Endodermal cell (in vitro differentiated cells): ENCODE results near the gene TLL1. TPM values are rescaled to one million over a fixed set of nuclear protein-coding genes. Genes with fewer than 3 reads are reported as not detected.

Experiments used
- DNase-seq: peaks from one replicate; pipeline ENCODE4 v3.0.0-alpha.2; 2017
- H3K27ac ChIP-seq: 2 replicates; pipeline ENCODE4 v1.5.1; 2013; ENCODE audit warnings: mild to moderate bottlenecking, low read depth, low read length, moderate library complexity
- H3K27me3 ChIP-seq: 2 replicates; pipeline ENCODE4 v1.6.1; 2013; ENCODE audit warnings: mild to moderate bottlenecking, low read length, moderate library complexity; ENCODE audit not compliant: insufficient read depth, control insufficient read depth, poor library complexity, severe bottlenecking
- H3K36me3 ChIP-seq: 2 replicates; pipeline ENCODE4 v1.7.0; 2013; ENCODE audit warnings: mild to moderate bottlenecking, low read length, moderate library complexity; ENCODE audit not compliant: control insufficient read depth, insufficient read depth
- H3K4me1 ChIP-seq: one replicate; pipeline ENCODE4 v1.7.0; 2013; ENCODE audit warnings: low read length; ENCODE audit not compliant: control insufficient read depth, insufficient read depth
- H3K4me3 ChIP-seq: 2 replicates; pipeline ENCODE4 v1.5.1; 2013; ENCODE audit warnings: mild to moderate bottlenecking, low read length, moderate library complexity
- H3K9ac ChIP-seq: 2 replicates; pipeline ENCODE4 v1.6.1; 2013; ENCODE audit warnings: mild to moderate bottlenecking, low read length, moderate library complexity; ENCODE audit not compliant: poor library complexity, severe bottlenecking; ENCODE audit errors: extremely low read depth
- H3K9me3 ChIP-seq: 2 replicates; pipeline ENCODE4 v1.6.1; 2013; ENCODE audit warnings: mild to moderate bottlenecking, low read length, moderate library complexity; ENCODE audit not compliant: control insufficient read depth
- H3K27ac Mint-ChIP-seq: 2 replicates; pipeline ENCODE4 v1.8.0; 2020; ENCODE audit warnings: mixed read lengths
- H3K27me3 Mint-ChIP-seq: 2 replicates; pipeline ENCODE4 v1.8.0; 2021; ENCODE audit warnings: mild to moderate bottlenecking, mixed read lengths; ENCODE audit not compliant: insufficient read depth
- H3K36me3 Mint-ChIP-seq: 2 replicates; pipeline ENCODE4 v1.8.0; 2020; ENCODE audit warnings: low read depth, mixed read lengths
- H3K4me1 Mint-ChIP-seq: 2 replicates; pipeline ENCODE4 v1.8.0; 2020; ENCODE audit warnings: mixed read lengths
- H3K4me3 Mint-ChIP-seq: 2 replicates; pipeline ENCODE4 v1.8.0; 2020; ENCODE audit warnings: mild to moderate bottlenecking, moderate library complexity, mixed read lengths
- H3K9me3 Mint-ChIP-seq: 2 replicates; pipeline ENCODE4 v1.8.0; 2020; ENCODE audit warnings: mild to moderate bottlenecking, mixed read lengths
- CTCF ChIP-seq: fragments of 200-600 bp; sonication (generic); conservative IDR thresholded peaks from 2 replicates; pipeline ENCODE4 v1.5.0; 2021; ENCODE audit warnings: antibody characterized with exemption, mild to moderate bottlenecking
- WGBS, 2 experiments: methylation state at CpG; one replicate each; pipeline versions ENCODE4 v1.1.5 to v1.1.7; 2013; ENCODE audit warnings: missing lambda C conversion rate in 2 of 2, mixed read lengths in 1 of 2; ENCODE audit not compliant: insufficient coverage in 1 of 2, insufficient read length in 1 of 2; 5-methylcytosine and 5-hydroxymethylcytosine counted together
- total RNA-seq, 2 donors: library from RNA; stranded (reverse); fragmentation: NEBNext Ultra II Directional in 1 of 2; extraction: Animal tissue kit (Norgen Biotek cat#: 25700) in 1 of 2; gene quantifications; 2 replicates in 1 of 2; 3 replicates in 1 of 2; pipeline ENCODE4 v1.2.1, GENCODE V29; 2021

The TLL1 gene
- total RNA-seq, 2 donors from 2014 or later = 0.18 to 3.8 TPM

DNA sequence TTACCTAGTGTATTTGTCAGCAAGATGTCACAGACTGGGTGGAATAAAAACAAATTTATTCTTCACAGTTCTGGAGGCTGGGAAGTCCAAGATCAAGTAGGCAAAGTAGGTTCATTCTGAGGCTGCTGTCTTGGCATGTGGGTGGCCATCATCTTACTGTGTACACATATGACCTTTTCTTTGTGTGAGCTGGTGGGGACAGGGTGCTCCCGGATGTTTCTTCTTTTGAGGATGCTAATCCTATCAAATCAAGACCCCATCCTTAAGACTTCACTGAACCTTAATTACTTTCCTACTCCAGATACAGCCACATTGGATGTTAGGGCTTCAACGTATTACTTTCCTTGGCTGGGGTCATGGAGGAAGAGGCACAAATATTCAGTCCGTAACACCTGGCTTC is 74.0 kb downstream of the TLL1 start:
- H3K4me3 ChIP-seq = no peak overlapping the region
- Mint-ChIP-seq H3K4me3 (no peak overlapping the region), H3K27me3 (no peaks in the 10 kb centered on the region), H3K27ac (no peak overlapping the region), H3K36me3 (no peaks in the 10 kb centered on the region), H3K9me3 (peaks cover 5% of the 10 kb centered on the region), H3K4me1 (no peaks in the 10 kb centered on the region)
- no peaks in the 10 kb centered on the region for H3K4me1 ChIP-seq
- WGBS, 2 experiments = 95% methylated on average over 3 of the region's 3 CpGs; no CpG with 5 or more reads in 1 of the 2 experiments
- DNase-seq = no peak
- no peak overlapping the region for H3K9ac ChIP-seq
- H3K9me3 ChIP-seq = no peaks in the 10 kb centered on the region
- H3K36me3 ChIP-seq = no peaks in the 10 kb centered on the region
- no peaks in the 10 kb centered on the region for H3K27me3 ChIP-seq
- TF ChIP-seq CTCF = no peak
- H3K27ac ChIP-seq = no peak overlapping the region

DNA sequence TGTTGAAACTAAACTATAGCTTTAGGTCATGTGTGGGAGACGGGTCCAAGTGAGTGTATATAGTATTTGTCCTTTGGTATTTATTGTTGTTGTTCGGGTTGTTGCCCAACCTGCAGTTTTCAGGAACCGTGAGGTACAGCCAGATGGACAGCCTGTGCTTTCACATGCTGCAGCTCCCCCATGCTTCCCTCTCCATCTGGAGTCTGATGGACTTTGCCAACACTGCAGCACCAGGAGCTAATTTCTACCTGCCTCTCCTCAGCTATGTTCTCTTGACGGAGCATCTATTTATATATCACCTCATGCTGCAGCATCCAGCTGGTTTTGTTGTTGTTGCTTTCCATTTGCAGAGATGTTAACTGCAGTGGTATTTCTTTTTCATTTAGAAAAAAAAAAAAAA is 80.1 kb downstream of the TLL1 start:
- Histone ChIP-seq H3K4me1 (no peaks in the 10 kb centered on the region), H3K27me3 (no peaks in the 10 kb centered on the region), H3K27ac (no peak overlapping the region), H3K9me3 (no peaks in the 10 kb centered on the region), H3K4me3 (no peak overlapping the region), H3K9ac (no peak overlapping the region), H3K36me3 (no peaks in the 10 kb centered on the region)
- Mint-ChIP-seq H3K36me3 (peaks cover 7% of the 10 kb centered on the region), H3K4me3 (no peak overlapping the region), H3K27me3 (no peaks in the 10 kb centered on the region), H3K9me3 (peaks cover 29% of the 10 kb centered on the region), H3K4me1 (no peaks in the 10 kb centered on the region), H3K27ac (no peak overlapping the region)
- no peak for TF ChIP-seq CTCF
- 72 to 85% methylated on average over 3 to 4 of the region's 4 CpGs for WGBS, 2 experiments
- DNase-seq = no peak

- no peak overlapping the region for H3K27ac Mint-ChIP-seq
Measured at GRCh38 chr4:165963621-165964020, 90.6 kb downstream of the TLL1 start.

More at GRCh38 chr4:165963621-165964020, 90.6 kb downstream of the TLL1 start:
- Mint-ChIP-seq H3K36me3 (peaks cover 7% of the 10 kb centered on the region), H3K27me3 (no peaks in the 10 kb centered on the region), H3K4me1 (no peaks in the 10 kb centered on the region), H3K4me3 (no peak overlapping the region), H3K9me3 (peaks cover 40% of the 10 kb centered on the region)
- H3K4me3 ChIP-seq = no peak overlapping the region
- H3K4me1 ChIP-seq = no peaks in the 10 kb centered on the region
- H3K36me3 ChIP-seq = no peaks in the 10 kb centered on the region
- no peak for TF ChIP-seq CTCF
- DNase-seq = no peak
- 90% methylated on average over 2 of the region's 2 CpGs; no CpG with 5 or more reads in 1 of the 2 experiments for WGBS, 2 experiments
- no peak overlapping the region for H3K27ac ChIP-seq
- H3K9ac ChIP-seq = no peak overlapping the region
- H3K27me3 ChIP-seq = no peaks in the 10 kb centered on the region
- H3K9me3 ChIP-seq = peaks cover 9% of the 10 kb centered on the region
